Measurements from ENCODE around the gene SGPL1.

The SGPL1 gene

DNA sequence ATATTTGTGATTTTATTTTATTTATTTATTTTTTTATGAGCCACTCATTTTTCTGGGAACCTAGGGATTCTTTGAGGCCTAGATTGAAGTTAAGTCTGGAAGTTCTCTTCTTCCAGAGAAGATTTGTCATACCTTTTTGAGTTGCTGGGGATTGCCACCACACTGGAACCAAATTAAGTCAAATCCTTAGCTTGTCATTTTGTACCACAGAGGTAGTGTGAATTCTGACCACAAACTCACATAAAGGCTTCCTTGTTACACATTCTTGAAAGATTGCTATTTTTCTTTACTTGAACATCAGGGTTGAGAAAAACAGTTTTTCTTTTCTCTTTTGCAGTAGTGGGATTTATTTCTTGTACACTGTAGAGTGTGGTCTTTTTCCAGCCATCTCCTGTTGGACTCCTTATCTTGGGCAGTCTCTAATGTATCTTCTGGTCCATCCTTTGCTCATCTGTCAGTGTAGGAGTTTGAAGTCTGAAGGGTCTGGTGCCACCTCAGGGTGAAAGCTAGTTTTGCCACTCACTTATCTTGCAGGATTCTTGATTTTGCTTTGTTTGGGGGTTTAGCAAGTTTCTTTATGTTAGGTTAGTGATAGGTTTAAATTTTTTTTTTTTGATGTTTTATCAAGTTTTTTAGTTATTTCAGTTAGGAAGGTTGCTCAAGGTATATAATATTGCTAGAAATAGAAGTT, 47.9 kb downstream of the SGPL1 start:
- no peak overlapping the region for H3K27ac Mint-ChIP-seq (ENCODE audit: low read depth)

DNA sequence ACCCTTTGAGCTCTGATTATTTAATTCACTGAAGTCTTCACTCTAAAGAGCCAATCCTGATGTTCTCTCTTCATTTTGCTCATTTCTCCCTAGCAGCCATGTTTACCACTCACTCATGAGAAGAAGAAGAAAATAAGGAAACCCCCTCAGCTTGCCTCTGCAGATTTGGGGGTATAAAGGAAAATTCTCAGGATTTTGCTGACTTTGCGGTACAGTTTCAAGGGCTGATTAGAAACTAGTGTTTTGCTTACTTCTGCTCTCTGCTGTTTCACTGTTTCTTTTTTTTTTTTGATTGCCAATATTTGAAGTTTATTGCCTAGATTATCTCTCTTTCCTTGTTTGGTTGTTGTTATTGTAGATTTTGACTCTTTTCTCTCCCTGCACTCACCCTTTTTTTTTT, 49.2 kb downstream of the SGPL1 start:
- Mint-ChIP-seq H3K36me3 (ENCODE audit: insufficient read depth) (peaks cover 21% of the 10 kb centered on the region), H3K27ac (ENCODE audit: low read depth) (peak overlapping the region; percentile 27)
- no peak for ATAC-seq (replicated peaks; ENCODE audit: extremely low read depth, poor library complexity, severe bottlenecking)

More for the DNA sequence above, 47.9 kb downstream of the SGPL1 start:
- DNase-seq (ENCODE audit: low spot score in 2 of 2) (no peak), ATAC-seq (replicated peaks; ENCODE audit: extremely low read depth, poor library complexity, severe bottlenecking) (no peak)
- peaks cover 30% of the 10 kb centered on the region for H3K36me3 Mint-ChIP-seq (ENCODE audit: insufficient read depth)
- H3K9me3 Mint-ChIP-seq, result no peaks in the 10 kb centered on the region
- H3K4me3 Mint-ChIP-seq, result no peak overlapping the region
- H3K4me1 Mint-ChIP-seq, result peaks cover 11% of the 10 kb centered on the region
- no peaks in the 10 kb centered on the region for H3K27me3 Mint-ChIP-seq

GRCh38 chr10:70866424-70866823, 50.7 kb downstream of the SGPL1 start:
- no peak overlapping the region for H3K27ac Mint-ChIP-seq (ENCODE audit: low read depth)
- peaks cover 11% of the 10 kb centered on the region for H3K4me1 Mint-ChIP-seq
- no peaks in the 10 kb centered on the region for H3K27me3 Mint-ChIP-seq
- H3K4me3 Mint-ChIP-seq, result no peak overlapping the region
- ATAC-seq (replicated peaks; ENCODE audit: extremely low read depth, poor library complexity, severe bottlenecking) (no peak), DNase-seq (ENCODE audit: low spot score in 2 of 2) (no peak)
- no peaks in the 10 kb centered on the region for H3K9me3 Mint-ChIP-seq
- H3K36me3 Mint-ChIP-seq (ENCODE audit: insufficient read depth), result peaks cover 11% of the 10 kb centered on the region

More for the DNA sequence above, 49.2 kb downstream of the SGPL1 start:
- Mint-ChIP-seq H3K4me1 (peaks cover 11% of the 10 kb centered on the region), H3K4me3 (no peak overlapping the region), H3K9me3 (no peaks in the 10 kb centered on the region), H3K27me3 (no peaks in the 10 kb centered on the region)
- DNase-seq (ENCODE audit: low spot score in 2 of 2), result no peak

- Mint-ChIP-seq H3K4me3 (no peak overlapping the region), H3K27me3 (no peaks in the 10 kb centered on the region), H3K9me3 (no peaks in the 10 kb centered on the region), H3K4me1 (no peaks in the 10 kb centered on the region), H3K36me3 (ENCODE audit: insufficient read depth) (peaks cover 13% of the 10 kb centered on the region), H3K27ac (ENCODE audit: low read depth) (no peak overlapping the region)
- DNase-seq (ENCODE audit: low spot score in 2 of 2) (no peak), ATAC-seq (replicated peaks; ENCODE audit: extremely low read depth, poor library complexity, severe bottlenecking) (no peak)
These were observed 56.5 kb downstream of the SGPL1 start for GRCh38 chr10:70872291-70872690.

DNA sequence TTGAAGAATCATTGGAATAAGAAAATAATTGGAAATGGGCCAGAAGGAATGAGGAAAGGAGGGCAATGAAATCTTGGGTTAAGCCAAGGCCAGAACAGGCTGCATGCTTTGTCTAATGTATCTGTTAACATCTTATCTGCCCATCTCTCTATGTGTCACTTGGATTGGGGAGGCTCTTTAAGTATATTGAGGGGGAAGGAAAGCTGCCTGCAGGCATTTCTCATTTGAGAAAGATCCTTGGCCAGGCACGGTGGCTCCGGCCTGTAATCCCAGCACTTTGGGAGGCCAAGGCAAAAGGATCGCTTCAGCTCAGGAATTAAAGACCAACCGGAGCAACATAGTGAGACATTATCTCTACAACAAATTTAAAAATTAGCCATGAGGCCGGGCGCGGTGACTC, 58.3 kb downstream of the SGPL1 start:
- ATAC-seq (replicated peaks; ENCODE audit: extremely low read depth, poor library complexity, severe bottlenecking), result no peak
- H3K4me3 Mint-ChIP-seq, result no peak overlapping the region
- no peaks in the 10 kb centered on the region for H3K4me1 Mint-ChIP-seq
- peaks cover 19% of the 10 kb centered on the region for H3K36me3 Mint-ChIP-seq (ENCODE audit: insufficient read depth)
- H3K9me3 Mint-ChIP-seq, result no peaks in the 10 kb centered on the region
- H3K27me3 Mint-ChIP-seq, result no peaks in the 10 kb centered on the region
- no peak overlapping the region for H3K27ac Mint-ChIP-seq (ENCODE audit: low read depth)
- no peak for DNase-seq (ENCODE audit: low spot score in 2 of 2)

- no peaks in the 10 kb centered on the region for H3K9me3 Mint-ChIP-seq
- H3K36me3 Mint-ChIP-seq (ENCODE audit: insufficient read depth), result peaks cover 17% of the 10 kb centered on the region
- DNase-seq (ENCODE audit: low spot score in 2 of 2) (no peak), ATAC-seq (replicated peaks; ENCODE audit: extremely low read depth, poor library complexity, severe bottlenecking) (no peak)
- H3K4me3 Mint-ChIP-seq, result no peak overlapping the region
- no peaks in the 10 kb centered on the region for H3K27me3 Mint-ChIP-seq
- peaks cover 7% of the 10 kb centered on the region for H3K4me1 Mint-ChIP-seq
- no peak overlapping the region for H3K27ac Mint-ChIP-seq (ENCODE audit: low read depth)
These were observed 63.5 kb downstream of the SGPL1 start for GRCh38 chr10:70879207-70879606.

GRCh38 chr10:70880077-70880534, 64.4 kb downstream of the SGPL1 start:
- Mint-ChIP-seq H3K36me3 (ENCODE audit: insufficient read depth) (peaks cover 21% of the 10 kb centered on the region), H3K27me3 (no peaks in the 10 kb centered on the region), H3K4me3 (no peak overlapping the region), H3K9me3 (no peaks in the 10 kb centered on the region), H3K4me1 (peaks cover 7% of the 10 kb centered on the region), H3K27ac (ENCODE audit: low read depth) (no peak overlapping the region)
- DNase-seq (ENCODE audit: low spot score in 2 of 2) (peak; percentile 56 to 58), ATAC-seq (replicated peaks; ENCODE audit: extremely low read depth, poor library complexity, severe bottlenecking) (peak; percentile 88)

- H3K36me3 Mint-ChIP-seq (ENCODE audit: insufficient read depth), result peaks cover 17% of the 10 kb centered on the region
- DNase-seq (ENCODE audit: low spot score in 2 of 2) (no peak), ATAC-seq (replicated peaks; ENCODE audit: extremely low read depth, poor library complexity, severe bottlenecking) (no peak)
- no peaks in the 10 kb centered on the region for H3K9me3 Mint-ChIP-seq
- peaks cover 13% of the 10 kb centered on the region for H3K4me1 Mint-ChIP-seq
- no peaks in the 10 kb centered on the region for H3K27me3 Mint-ChIP-seq
- no peak overlapping the region for H3K27ac Mint-ChIP-seq (ENCODE audit: low read depth)
- no peak overlapping the region for H3K4me3 Mint-ChIP-seq
These were observed 69.0 kb downstream of the SGPL1 start for GRCh38 chr10:70884741-70885140.

- no peaks in the 10 kb centered on the region for H3K9me3 Mint-ChIP-seq
- H3K4me3 Mint-ChIP-seq, result no peak overlapping the region
- DNase-seq (ENCODE audit: low spot score in 2 of 2), result no peak
- H3K4me1 Mint-ChIP-seq, result peaks cover 6% of the 10 kb centered on the region
- no peaks in the 10 kb centered on the region for H3K27me3 Mint-ChIP-seq
- ATAC-seq (replicated peaks; ENCODE audit: extremely low read depth, poor library complexity, severe bottlenecking), result no peak
- peaks cover 16% of the 10 kb centered on the region for H3K36me3 Mint-ChIP-seq (ENCODE audit: insufficient read depth)
- no peak overlapping the region for H3K27ac Mint-ChIP-seq (ENCODE audit: low read depth)
These were observed 69.7 kb downstream of the SGPL1 start for GRCh38 chr10:70885481-70885880.

- H3K36me3 Mint-ChIP-seq (ENCODE audit: insufficient read depth), result peaks cover 16% of the 10 kb centered on the region
- H3K9me3 Mint-ChIP-seq, result no peaks in the 10 kb centered on the region
- ATAC-seq (replicated peaks; ENCODE audit: extremely low read depth, poor library complexity, severe bottlenecking), result no peak
- peaks cover 6% of the 10 kb centered on the region for H3K4me1 Mint-ChIP-seq
- no peak for DNase-seq (ENCODE audit: low spot score in 2 of 2)
- H3K4me3 Mint-ChIP-seq, result peak overlapping the region; percentile 81
- H3K27ac Mint-ChIP-seq (ENCODE audit: low read depth), result no peak overlapping the region
- no peaks in the 10 kb centered on the region for H3K27me3 Mint-ChIP-seq
These were observed 70.5 kb downstream of the SGPL1 start for GRCh38 chr10:70885931-70886903.

GRCh38 chr10:70886921-70887665, 71.3 kb downstream of the SGPL1 start:
- ATAC-seq (replicated peaks; ENCODE audit: extremely low read depth, poor library complexity, severe bottlenecking), result no peak

More at GRCh38 chr10:70886921-70887665, 71.3 kb downstream of the SGPL1 start:
- DNase-seq (ENCODE audit: low spot score in 2 of 2), result no peak
- Mint-ChIP-seq H3K9me3 (no peaks in the 10 kb centered on the region), H3K4me3 (peak overlapping the region; percentile 81), H3K4me1 (peaks cover 6% of the 10 kb centered on the region), H3K36me3 (ENCODE audit: insufficient read depth) (peaks cover 16% of the 10 kb centered on the region), H3K27me3 (no peaks in the 10 kb centered on the region), H3K27ac (ENCODE audit: low read depth) (peak overlapping the region; percentile 72)

All from central memory CD8-positive, alpha-beta T cell (primary cell).